ENCODE measurements around the gene HDLBP. TPM values are rescaled to one million over a fixed set of nuclear protein-coding genes. Genes with fewer than 3 reads are reported as not detected.

Gene HDLBP
- total and polyA plus RNA-seq, 2 experiments from 2014 or later = 230 to 306 TPM

GRCh38 chr2:241207641-241208040 is 107.8 kb downstream of the HDLBP start:
- Histone ChIP-seq H3K9me2 (ENCODE audit: insufficient read depth) (no peaks in the 10 kb centered on the region), H3K79me2 (replicated peaks; ENCODE audit: insufficient read depth) (no peaks in the 10 kb centered on the region), H3K27me3 (ENCODE audit: insufficient read depth) (no peaks in the 10 kb centered on the region), H4K20me1 (replicated peaks; ENCODE audit: insufficient read depth) (no peaks in the 10 kb centered on the region), H3K36me3 (ENCODE audit: insufficient read depth) (no peaks in the 10 kb centered on the region), H2AFZ (no peak overlapping the region), H3K27ac (ENCODE audit: low read depth) (no peak overlapping the region), H3F3A (replicated peaks; ENCODE audit: low read depth) (no peaks in the 10 kb centered on the region), H3K4me3 (no peak overlapping the region), H3K4me2 (no peak overlapping the region), H3K4me1 (ENCODE audit: insufficient read depth) (no peaks in the 10 kb centered on the region)
- Mint-ChIP-seq H3K4me1 (peaks cover 3% of the 10 kb centered on the region; the same call in 1 of the 3 replicates), H3K27ac (no peak overlapping the region), H3K36me3 (ENCODE audit: low read depth) (no peaks in the 10 kb centered on the region), H3K27me3 (ENCODE audit: insufficient read depth, low read depth, poor library complexity) (peaks cover 14% of the 10 kb centered on the region), H3K9me3 (no peaks in the 10 kb centered on the region; the same call in 2 of the 3 replicates), H3K4me3 (no peak overlapping the region)
- no peak for DNase-seq (ENCODE audit: low spot score)
- ATAC-seq = no peak
- TF ChIP-seq ZNF114 (CRISPR knock-in tag; IDR thresholded peaks at IDR 0.05) = no peak
- TF ChIP-seq EZH2 (IDR thresholded peaks at IDR 0.05; ENCODE audit: low read depth, unreplicated experiment) = no peak
- TF ChIP-seq JUNB (IDR thresholded peaks at IDR 0.05; ENCODE audit: unreplicated experiment) = no peak
- no peak for TF ChIP-seq CREB1 (CRISPR knock-in tag; IDR thresholded peaks at IDR 0.05; ENCODE audit: low read depth)
- TF ChIP-seq, protein P1, sequence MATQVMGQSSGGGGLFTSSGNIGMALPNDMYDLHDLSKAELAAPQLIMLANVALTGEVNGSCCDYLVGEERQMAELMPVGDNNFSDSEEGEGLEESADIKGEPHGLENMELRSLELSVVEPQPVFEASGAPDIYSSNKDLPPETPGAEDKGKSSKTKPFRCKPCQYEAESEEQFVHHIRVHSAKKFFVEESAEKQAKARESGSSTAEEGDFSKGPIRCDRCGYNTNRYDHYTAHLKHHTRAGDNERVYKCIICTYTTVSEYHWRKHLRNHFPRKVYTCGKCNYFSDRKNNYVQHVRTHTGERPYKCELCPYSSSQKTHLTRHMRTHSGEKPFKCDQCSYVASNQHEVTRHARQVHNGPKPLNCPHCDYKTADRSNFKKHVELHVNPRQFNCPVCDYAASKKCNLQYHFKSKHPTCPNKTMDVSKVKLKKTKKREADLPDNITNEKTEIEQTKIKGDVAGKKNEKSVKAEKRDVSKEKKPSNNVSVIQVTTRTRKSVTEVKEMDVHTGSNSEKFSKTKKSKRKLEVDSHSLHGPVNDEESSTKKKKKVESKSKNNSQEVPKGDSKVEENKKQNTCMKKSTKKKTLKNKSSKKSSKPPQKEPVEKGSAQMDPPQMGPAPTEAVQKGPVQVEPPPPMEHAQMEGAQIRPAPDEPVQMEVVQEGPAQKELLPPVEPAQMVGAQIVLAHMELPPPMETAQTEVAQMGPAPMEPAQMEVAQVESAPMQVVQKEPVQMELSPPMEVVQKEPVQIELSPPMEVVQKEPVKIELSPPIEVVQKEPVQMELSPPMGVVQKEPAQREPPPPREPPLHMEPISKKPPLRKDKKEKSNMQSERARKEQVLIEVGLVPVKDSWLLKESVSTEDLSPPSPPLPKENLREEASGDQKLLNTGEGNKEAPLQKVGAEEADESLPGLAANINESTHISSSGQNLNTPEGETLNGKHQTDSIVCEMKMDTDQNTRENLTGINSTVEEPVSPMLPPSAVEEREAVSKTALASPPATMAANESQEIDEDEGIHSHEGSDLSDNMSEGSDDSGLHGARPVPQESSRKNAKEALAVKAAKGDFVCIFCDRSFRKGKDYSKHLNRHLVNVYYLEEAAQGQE (IDR thresholded peaks at IDR 0.05; ENCODE audit: unreplicated experiment) = no peak

- H3K9me2 ChIP-seq (ENCODE audit: insufficient read depth) = no peaks in the 10 kb centered on the region
- H4K20me1 ChIP-seq (replicated peaks; ENCODE audit: insufficient read depth) = no peaks in the 10 kb centered on the region
- H2AFZ ChIP-seq = no peak overlapping the region
- Mint-ChIP-seq H3K36me3 (ENCODE audit: low read depth) (no peaks in the 10 kb centered on the region), H3K27me3 (ENCODE audit: insufficient read depth, low read depth, poor library complexity) (peaks cover 11% of the 10 kb centered on the region), H3K27ac (no peak overlapping the region), H3K4me1 (peaks cover 3% of the 10 kb centered on the region; the same call in 1 of the 3 replicates), H3K4me3 (no peak overlapping the region), H3K9me3 (no peaks in the 10 kb centered on the region; the same call in 2 of the 3 replicates)
- H3F3A ChIP-seq (replicated peaks; ENCODE audit: low read depth) = no peaks in the 10 kb centered on the region
- H3K27me3 ChIP-seq (ENCODE audit: insufficient read depth) = no peaks in the 10 kb centered on the region
- H3K79me2 ChIP-seq (replicated peaks; ENCODE audit: insufficient read depth) = no peaks in the 10 kb centered on the region
- no peak overlapping the region for H3K4me2 ChIP-seq
- no peaks in the 10 kb centered on the region for H3K36me3 ChIP-seq (ENCODE audit: insufficient read depth)
- ATAC-seq (no peak), DNase-seq (ENCODE audit: low spot score) (no peak)
- H3K27ac ChIP-seq (ENCODE audit: low read depth) = no peak overlapping the region
- H3K4me3 ChIP-seq = no peak overlapping the region
- H3K4me1 ChIP-seq (ENCODE audit: insufficient read depth) = no peaks in the 10 kb centered on the region
- TF ChIP-seq ZNF462 (CRISPR knock-in tag; IDR thresholded peaks at IDR 0.05) (no peak), ZNF331 (CRISPR knock-in tag; IDR thresholded peaks at IDR 0.05; ENCODE audit: low read depth) (no peak), POLR2AphosphoS5 (IDR thresholded peaks at IDR 0.05; ENCODE audit: low read depth) (no peak), EZH2 (IDR thresholded peaks at IDR 0.05; ENCODE audit: low read depth, unreplicated experiment) (no peak), CREB1 (CRISPR knock-in tag; IDR thresholded peaks at IDR 0.05; ENCODE audit: low read depth) (no peak), JUNB (IDR thresholded peaks at IDR 0.05; ENCODE audit: unreplicated experiment) (no peak), ETS1 (IDR thresholded peaks at IDR 0.05) (no peak), EZH2phosphoT487 (IDR thresholded peaks at IDR 0.05; ENCODE audit: unreplicated experiment) (no peak)
Measured at GRCh38 chr2:241207151-241207550, 108.3 kb downstream of the HDLBP start.
